Epithelial cell of esophagus (primary cell): ENCODE data around the gene LAGE3.

ENCODE experiments used
- DNase-seq: peaks from one replicate; pipeline ENCODE4 v3.0.0; 2010; ENCODE audit warnings: low read depth
- H3K4me3 ChIP-seq: 2 replicates; pipeline ENCODE4 v1.5.1; 2011; ENCODE audit warnings: mild to moderate bottlenecking, low read length, control low read depth
- CTCF ChIP-seq: IDR thresholded peaks from 2 replicates; pipeline ENCODE4 v1.5.1; 2011; ENCODE audit warnings: low read depth, mild to moderate bottlenecking, low read length, control low read depth, inconsistent platforms; ENCODE audit not compliant: insufficient read depth; ENCODE audit errors: missing control alignments

LAGE3 gene

GRCh38 chrX:154462396-154462795, 16.7 kb downstream of the LAGE3 start:
- DNase-seq = no peak
- H3K4me3 ChIP-seq = no peak overlapping the region
- no peak for TF ChIP-seq CTCF

- DNase-seq = no peak
- TF ChIP-seq CTCF = peak; percentile 23
- H3K4me3 ChIP-seq = no peak overlapping the region
Observed at GRCh38 chrX:154460326-154460725, 18.8 kb downstream of the LAGE3 start.

GRCh38 chrX:154459832-154460231, 19.2 kb downstream of the LAGE3 start:
- TF ChIP-seq CTCF = no peak
- peak overlapping the region; percentile 60 for H3K4me3 ChIP-seq
- no peak for DNase-seq

- no peak for TF ChIP-seq CTCF
- peak overlapping the region; percentile 60 for H3K4me3 ChIP-seq
- peak; percentile 17 for DNase-seq
Observed at GRCh38 chrX:154458954-154459778, 19.9 kb downstream of the LAGE3 start.

- peak within 1 kb of the TSS; percentile 60 for H3K4me3 ChIP-seq
- no peak for TF ChIP-seq CTCF
- DNase-seq = peak; percentile 45
Observed at GRCh38 chrX:154458116-154458953, 20.7 kb downstream of the LAGE3 start, which contains the start of gene PLXNA3. Gene PLXNA3 (plus strand): TSS chrX:154458281. CDS start chrX:154460184, 1,903 bp downstream.

- no peak for TF ChIP-seq CTCF
- peak; percentile 72 for DNase-seq
- H3K4me3 ChIP-seq = peak overlapping the region; percentile 29
Observed at GRCh38 chrX:154457491-154458115, 21.5 kb downstream of the LAGE3 start.
